NT2/D1 (cell line): ENCODE results near the gene PCGF2.

Experiments
- DNase-seq: peaks from one replicate; pipeline ENCODE4 v3.0.0-alpha.2; 2011; ENCODE audit warnings: low read depth, low spot score
- H3K27me3 ChIP-seq: 2 replicates; pipeline ENCODE4 v1.6.0; 2011; ENCODE audit warnings: mild to moderate bottlenecking; ENCODE audit not compliant: insufficient read length, insufficient read depth
- H3K36me3 ChIP-seq: 2 replicates; pipeline ENCODE4 v1.6.1; 2011; ENCODE audit warnings: mild to moderate bottlenecking, low read length, mixed read lengths; ENCODE audit not compliant: insufficient read depth, insufficient read length
- H3K4me1 ChIP-seq: 2 replicates; pipeline ENCODE4 v1.5.1; 2011; ENCODE audit not compliant: insufficient read depth, insufficient read length
- H3K4me3 ChIP-seq: 2 replicates; pipeline ENCODE4 v1.5.1; 2011; ENCODE audit warnings: low read depth; ENCODE audit not compliant: insufficient read length
- H3K9ac ChIP-seq: 2 replicates; pipeline ENCODE4 v1.6.0; 2011; ENCODE audit warnings: low read depth; ENCODE audit not compliant: insufficient read length
- H3K9me3 ChIP-seq: 2 replicates; pipeline ENCODE4 v1.5.1; 2011; ENCODE audit warnings: mild to moderate bottlenecking, low read length; ENCODE audit not compliant: insufficient read depth
- SUZ12 ChIP-seq: IDR thresholded peaks from 2 replicates; pipeline ENCODE4 v1.6.1; 2011; ENCODE audit not compliant: insufficient read length, insufficient read depth; ENCODE audit errors: extremely low read depth
- YY1 ChIP-seq: IDR thresholded peaks from 2 replicates; pipeline ENCODE4 v1.6.1; 2011; ENCODE audit not compliant: insufficient read length, insufficient read depth
- ZNF274 ChIP-seq: IDR thresholded peaks from 2 replicates; pipeline ENCODE4 v1.6.1; 2011; ENCODE audit warnings: mild to moderate bottlenecking, low read depth, low read length

The PCGF2 gene

DNA sequence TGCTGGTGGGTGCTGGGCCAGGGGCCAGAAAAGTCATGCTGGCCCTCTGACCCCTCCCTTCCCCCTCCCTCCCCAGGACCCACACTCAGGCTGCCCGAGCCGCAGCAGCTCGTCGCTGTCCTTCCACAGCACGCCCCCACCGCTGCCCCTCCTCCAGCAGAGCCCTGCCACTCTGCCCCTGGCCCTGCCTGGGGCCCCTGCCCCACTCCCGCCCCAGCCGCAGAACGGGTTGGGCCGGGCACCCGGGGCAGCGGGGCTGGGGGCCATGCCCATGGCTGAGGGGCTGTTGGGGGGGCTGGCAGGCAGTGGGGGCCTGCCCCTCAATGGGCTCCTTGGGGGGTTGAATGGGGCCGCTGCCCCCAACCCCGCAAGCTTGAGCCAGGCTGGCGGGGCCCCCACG lies 26.3 kb downstream of the PCGF2 start:
- TF ChIP-seq ZNF274 (no peak), YY1 (no peak), SUZ12 (no peak)
- Histone ChIP-seq H3K36me3 (peaks cover 3% of the 10 kb centered on the region), H3K9me3 (no peaks in the 10 kb centered on the region), H3K4me3 (no peak overlapping the region), H3K9ac (no peak overlapping the region), H3K4me1 (peaks cover 15% of the 10 kb centered on the region), H3K27me3 (peaks cover 3% of the 10 kb centered on the region)
- no peak for DNase-seq

DNA sequence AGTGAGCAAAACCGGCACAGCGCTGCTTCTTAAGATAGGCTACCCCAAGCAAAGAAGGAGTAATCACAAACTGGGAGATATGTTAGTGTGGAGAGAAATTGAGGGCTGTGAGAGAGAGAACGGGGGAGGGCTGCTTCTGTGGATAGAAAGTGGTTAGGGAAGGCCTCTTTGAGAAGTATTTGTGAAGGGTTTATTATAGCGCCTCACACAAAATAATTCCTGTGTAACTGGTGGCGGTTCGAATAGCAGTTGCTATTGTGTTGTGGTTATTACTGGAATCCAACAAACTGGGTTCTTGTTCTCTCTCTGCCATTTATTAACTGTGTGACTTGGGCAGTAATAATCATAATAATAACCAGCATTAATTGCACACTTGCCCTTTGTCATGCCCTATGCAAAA lies 27.2 kb downstream of the PCGF2 start:
- H3K9ac ChIP-seq: no peak overlapping the region
- no peak for DNase-seq
- H3K4me3 ChIP-seq: no peak overlapping the region
- no peak for TF ChIP-seq SUZ12
- TF ChIP-seq YY1: no peak
- no peak for TF ChIP-seq ZNF274
- H3K36me3 ChIP-seq: peaks cover 6% of the 10 kb centered on the region
- H3K4me1 ChIP-seq: peaks cover 11% of the 10 kb centered on the region
- H3K9me3 ChIP-seq: no peaks in the 10 kb centered on the region
- H3K27me3 ChIP-seq: peaks cover 3% of the 10 kb centered on the region

DNA sequence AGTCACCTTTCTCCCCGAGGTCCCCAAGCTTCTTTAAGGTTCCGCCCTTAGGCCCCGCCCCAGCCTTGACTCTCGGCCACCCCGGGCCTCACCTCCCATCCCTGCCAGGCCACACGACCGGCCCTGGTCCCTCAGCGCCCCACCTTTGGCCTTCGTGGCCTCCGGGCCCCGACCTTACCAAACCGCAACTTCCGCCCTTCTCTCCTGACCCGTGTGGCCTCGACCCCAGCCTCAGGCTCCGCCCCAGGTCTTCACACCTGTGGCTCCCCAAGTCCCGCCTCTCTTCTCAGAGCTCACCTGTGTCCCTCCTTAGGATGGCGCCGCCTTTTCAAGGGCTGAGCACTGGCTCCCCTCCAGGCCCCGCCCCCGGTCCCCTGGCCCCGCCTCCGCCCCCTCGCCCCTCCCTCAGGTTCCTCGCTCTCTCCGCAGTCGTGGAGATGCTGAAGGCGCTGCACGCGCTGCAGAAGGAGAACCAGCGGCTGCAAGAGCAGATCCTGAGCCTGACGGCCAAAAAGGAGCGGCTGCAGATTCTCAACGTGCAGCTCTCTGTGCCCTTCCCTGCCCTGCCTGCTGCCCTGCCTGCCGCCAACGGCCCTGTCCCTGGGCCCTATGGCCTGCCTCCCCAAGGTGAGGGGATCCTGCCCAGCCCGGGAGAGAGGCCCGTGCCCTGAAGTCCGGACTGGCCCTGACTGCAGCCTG lies 28.0 kb downstream of the PCGF2 start:
- no peaks in the 10 kb centered on the region for H3K9me3 ChIP-seq
- H3K9ac ChIP-seq: peak overlapping the region; percentile 51
- TF ChIP-seq SUZ12 (no peak), ZNF274 (no peak), YY1 (no peak)
- H3K4me1 ChIP-seq: peaks cover 18% of the 10 kb centered on the region
- H3K27me3 ChIP-seq: peaks cover 3% of the 10 kb centered on the region
- no peak for DNase-seq
- peaks cover 6% of the 10 kb centered on the region for H3K36me3 ChIP-seq
- peak overlapping the region; percentile 23 for H3K4me3 ChIP-seq

DNA sequence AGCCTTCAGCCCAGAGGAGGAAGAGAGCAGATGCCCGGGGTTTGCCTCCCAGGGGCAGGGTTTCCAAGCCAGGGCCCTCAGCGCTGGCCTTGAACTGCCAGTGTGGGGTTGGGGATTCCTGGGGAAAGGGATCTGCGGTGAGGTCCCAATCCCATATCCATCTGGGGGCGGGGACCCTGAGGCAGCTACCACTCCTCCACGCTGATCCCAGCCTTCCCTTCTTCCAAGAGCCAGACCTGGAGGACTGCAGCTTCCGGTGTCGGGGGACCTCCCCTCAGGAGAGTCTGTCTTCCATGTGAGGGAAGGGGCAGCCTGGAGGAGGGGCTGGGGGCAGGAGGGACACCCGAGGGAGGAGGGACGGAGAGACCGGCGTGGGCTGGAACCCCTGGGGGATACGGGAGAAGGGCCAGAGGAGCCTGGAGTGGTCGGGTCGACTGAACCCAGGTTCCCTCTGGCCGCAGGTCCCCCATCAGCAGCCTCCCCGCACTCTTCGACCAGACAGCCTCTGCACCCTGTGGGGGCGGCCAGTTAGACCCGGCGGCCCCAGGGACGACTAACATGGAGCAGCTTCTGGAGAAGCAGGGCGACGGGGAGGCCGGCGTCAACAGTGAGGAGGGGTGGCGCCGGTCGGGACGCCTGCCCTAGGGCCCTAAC lies 28.7 kb downstream of the PCGF2 start:
- Histone ChIP-seq H3K9ac (peak overlapping the region; percentile 51), H3K4me3 (peak overlapping the region; percentile 23), H3K27me3 (peaks cover 3% of the 10 kb centered on the region), H3K9me3 (no peaks in the 10 kb centered on the region), H3K4me1 (peaks cover 17% of the 10 kb centered on the region), H3K36me3 (peaks cover 6% of the 10 kb centered on the region)
- no peak for DNase-seq
- TF ChIP-seq ZNF274 (no peak), SUZ12 (no peak), YY1 (no peak)

DNA sequence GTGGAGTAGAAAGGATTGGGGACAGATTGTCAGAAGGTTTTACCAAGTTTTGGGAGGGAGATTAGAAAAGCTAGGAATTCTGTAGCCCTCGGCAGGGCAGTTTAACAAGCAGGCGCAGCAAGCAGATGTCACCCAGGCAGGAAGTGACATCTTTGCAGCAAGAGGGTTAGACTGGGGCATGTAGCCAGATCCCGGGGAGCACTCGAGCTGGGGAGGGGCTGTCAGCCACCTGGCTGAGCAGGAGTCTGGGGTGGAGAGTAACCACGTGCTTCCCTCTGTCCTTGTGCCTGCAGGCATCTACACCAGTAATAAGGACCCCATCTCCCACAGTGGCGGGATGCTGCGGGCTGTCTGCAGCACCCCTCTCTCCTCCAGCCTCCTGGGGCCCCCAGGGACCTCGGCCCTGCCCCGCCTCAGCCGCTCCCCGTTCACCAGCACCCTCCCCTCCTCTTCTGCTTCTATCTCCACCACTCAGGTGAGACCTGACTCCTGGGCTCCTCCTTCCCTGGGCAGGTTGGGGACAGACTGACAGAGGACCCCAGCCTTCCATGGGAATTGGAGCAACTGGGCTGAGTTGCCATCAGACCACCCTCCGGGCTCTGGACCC lies 30.9 kb downstream of the PCGF2 start:
- Histone ChIP-seq H3K9me3 (no peaks in the 10 kb centered on the region), H3K36me3 (peaks cover 12% of the 10 kb centered on the region), H3K4me3 (no peak overlapping the region), H3K4me1 (peaks cover 13% of the 10 kb centered on the region), H3K9ac (no peak overlapping the region), H3K27me3 (peaks cover 3% of the 10 kb centered on the region)
- TF ChIP-seq YY1 (no peak), ZNF274 (no peak), SUZ12 (no peak)
- no peak for DNase-seq

DNA sequence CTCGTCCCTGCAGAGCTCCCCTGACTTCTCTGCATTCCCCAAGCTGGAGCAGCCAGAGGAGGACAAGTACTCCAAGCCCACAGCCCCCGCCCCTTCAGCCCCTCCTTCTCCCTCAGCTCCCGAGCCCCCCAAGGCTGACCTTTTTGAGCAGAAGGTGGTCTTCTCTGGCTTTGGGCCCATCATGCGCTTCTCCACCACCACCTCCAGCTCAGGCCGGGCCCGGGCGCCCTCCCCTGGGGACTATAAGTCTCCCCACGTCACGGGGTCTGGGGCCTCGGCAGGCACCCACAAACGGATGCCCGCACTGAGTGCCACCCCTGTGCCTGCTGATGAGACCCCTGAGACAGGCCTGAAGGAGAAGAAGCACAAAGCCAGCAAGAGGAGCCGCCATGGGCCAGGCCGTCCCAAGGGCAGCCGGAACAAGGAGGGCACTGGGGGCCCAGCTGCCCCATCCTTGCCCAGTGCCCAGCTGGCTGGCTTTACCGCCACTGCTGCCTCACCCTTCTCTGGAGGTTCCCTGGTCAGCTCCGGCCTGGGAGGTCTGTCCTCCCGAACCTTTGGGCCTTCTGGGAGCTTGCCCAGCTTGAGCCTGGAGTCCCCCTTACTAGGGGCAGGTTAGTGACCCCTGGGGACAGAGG lies 31.6 kb downstream of the PCGF2 start:
- Histone ChIP-seq H3K27me3 (peaks cover 3% of the 10 kb centered on the region), H3K9ac (peak overlapping the region; percentile 21), H3K36me3 (peaks cover 17% of the 10 kb centered on the region), H3K4me3 (no peak overlapping the region), H3K4me1 (peaks cover 20% of the 10 kb centered on the region), H3K9me3 (no peaks in the 10 kb centered on the region)
- DNase-seq: no peak
- TF ChIP-seq ZNF274 (no peak), SUZ12 (no peak), YY1 (no peak)
